Colon (tissue), 2 donors: ENCODE data around the gene PICALM.
"Not testable (repeated sequence)": the region's sequence is repeated elsewhere in the genome, so short reads cannot be mapped to it uniquely, and the experiment has no call there.

Experiments
- FAIRE-seq: peaks from 2 replicates; lab custom pipeline; 2012; peaks lifted over from hg19 to GRCh38; lab: Jason Lieb, UNC
- donor health status: control.
- donor health status: control.

Gene PICALM

DNA sequence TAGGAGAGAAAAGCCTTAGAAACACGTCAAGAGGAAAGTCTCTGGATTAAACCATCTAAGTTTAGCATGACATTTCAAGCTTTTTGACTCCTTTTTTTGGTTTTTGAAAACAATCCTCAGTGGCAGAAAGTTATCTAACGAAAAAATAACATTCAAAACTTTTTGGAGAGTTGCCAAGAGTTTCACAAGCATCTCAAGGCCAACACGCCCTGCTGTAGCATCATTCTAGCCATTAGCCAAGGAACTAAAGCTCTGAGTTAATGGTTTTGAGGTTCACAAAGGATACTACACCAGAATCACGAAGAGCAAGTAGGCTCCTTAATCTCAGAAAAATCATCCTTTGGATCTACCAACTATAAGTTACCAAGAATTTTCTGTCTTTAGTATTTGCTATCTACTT lies 94.8 kb downstream of the PICALM start:
- FAIRE-seq: no peak

DNA sequence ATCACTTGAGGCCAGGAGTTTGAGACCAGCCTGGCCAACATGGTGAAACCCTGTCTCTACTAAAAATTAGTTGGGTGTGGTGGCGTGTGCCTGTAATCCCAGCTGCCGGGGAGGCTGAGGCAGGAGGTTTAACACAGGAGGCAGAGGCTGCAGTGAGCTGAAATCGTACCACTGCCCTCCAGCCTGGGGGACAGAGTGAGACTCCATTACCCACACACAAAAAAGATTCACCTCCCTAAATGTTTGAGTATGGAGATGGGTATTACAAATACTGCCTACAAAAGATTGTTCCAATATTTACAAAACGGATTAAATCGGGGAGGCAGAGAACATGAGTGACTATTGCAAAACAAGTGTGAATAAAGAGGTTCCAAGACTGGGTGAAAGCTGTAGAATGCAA lies 98.3 kb downstream of the PICALM start:
- no peak for FAIRE-seq

DNA sequence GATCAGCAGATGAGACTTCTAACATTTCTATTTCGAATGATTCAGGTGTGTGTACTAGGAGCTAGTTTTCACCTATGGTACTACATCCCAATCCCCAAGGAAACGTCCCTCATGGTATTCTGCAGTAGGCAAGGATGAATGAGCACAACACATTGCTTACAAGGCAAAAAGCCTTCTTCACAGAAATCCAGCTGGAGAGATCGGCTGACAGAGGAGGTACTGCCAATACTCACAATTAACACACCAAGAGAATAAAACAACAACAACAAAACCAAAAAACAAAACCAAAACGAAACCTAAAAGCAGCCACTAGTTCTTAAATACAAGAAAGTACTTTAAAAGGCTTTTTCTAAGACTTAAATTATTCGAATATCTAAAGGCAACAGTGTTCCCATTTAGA lies 101.4 kb downstream of the PICALM start:
- no peak for FAIRE-seq

DNA sequence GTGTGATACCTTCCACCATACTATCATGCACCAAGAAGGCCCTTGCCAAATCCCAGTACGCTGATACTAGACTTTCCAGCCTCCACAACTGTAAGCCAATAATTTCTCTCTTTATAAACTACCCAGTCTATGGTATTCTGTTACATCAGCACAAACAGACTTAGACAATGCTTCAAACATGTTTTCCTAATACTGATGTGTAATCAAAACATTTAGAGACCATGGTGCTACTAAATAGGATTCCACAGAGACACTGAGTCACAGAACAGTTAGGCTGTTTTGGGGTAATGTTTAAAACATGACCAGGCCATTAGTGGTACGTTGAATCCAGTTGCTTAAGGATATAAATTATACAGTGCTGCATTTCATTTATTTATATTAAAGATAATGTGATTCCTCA lies 103.7 kb downstream of the PICALM start:
- FAIRE-seq: no peak

DNA sequence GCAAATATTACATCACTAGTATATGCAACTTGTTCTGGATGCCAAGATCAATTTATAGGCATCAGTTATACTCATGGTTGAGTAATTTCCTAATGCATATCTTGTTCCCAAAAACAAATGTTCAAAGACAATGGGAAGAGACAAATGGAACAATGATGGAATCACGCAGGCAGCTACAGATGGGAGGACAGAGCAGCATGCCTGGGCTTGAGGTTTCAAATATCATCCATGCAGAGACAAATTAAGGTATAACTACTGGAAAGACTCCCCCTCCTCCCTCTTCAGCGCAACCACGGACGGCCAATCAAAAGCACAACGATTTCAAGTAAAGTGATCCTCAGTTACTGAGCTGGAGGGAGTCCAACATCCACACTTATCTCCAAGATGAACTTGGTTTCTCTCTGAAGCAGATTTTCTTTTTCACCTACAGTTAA lies 106.9 kb downstream of the PICALM start:
- no peak for FAIRE-seq

DNA sequence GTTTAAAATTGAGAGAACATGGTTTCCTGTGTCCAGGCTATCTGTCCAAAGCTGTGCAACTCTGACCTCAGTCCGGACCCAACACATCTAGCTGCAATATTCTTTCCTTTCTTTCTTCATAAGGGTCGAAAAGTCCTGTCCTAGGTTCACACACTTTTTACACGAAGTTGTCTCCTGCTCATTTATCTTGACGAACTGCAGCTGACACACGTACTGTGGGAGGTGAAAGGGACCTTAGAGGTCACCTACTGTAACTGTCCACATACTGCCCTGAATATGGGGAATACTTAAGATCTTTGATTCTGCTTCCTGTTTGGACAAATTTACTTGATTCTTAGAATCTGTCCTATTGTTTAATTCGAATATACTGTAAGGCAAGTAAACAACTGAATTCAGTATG lies 107.8 kb downstream of the PICALM start:
- no peak for FAIRE-seq

DNA sequence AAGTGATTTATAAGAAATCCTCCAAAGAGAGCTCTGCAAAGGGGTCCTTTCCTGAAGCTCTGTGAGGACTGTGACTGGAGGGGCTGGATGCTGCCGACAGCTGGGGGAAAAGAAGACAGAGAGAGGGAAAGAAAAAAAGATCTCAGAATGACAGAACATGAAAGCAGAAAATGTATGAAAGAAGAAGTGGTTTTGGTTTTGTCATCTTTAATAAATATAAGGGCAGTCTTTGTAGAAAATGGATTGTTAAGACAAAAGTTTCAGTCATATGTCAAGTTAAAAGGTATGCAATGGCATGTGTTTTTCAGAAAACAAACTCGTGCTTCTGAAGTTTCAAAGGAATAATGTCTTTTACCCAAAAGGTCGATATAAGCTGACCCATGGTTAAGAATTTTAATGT lies 108.2 kb downstream of the PICALM start:
- FAIRE-seq: no peak

DNA sequence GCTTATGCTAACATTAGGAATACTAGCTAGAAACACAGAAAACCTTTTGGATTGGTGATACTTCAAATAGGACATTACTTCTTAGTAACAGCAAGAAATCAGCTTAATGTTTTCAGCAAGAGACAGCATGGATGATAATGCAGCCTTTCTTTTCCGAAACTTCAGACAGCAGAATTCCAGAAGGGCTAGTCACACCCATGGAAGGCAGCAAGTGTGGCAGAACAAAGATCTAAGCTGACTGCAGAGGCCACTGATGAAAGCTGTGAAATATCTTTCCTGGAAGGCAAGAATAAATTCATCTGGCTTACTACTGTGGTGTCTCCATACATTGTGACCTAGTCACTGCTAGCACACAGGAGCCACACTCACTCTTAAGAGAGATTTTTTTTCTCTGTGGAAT lies 113.4 kb downstream of the PICALM start:
- no peak for FAIRE-seq

DNA sequence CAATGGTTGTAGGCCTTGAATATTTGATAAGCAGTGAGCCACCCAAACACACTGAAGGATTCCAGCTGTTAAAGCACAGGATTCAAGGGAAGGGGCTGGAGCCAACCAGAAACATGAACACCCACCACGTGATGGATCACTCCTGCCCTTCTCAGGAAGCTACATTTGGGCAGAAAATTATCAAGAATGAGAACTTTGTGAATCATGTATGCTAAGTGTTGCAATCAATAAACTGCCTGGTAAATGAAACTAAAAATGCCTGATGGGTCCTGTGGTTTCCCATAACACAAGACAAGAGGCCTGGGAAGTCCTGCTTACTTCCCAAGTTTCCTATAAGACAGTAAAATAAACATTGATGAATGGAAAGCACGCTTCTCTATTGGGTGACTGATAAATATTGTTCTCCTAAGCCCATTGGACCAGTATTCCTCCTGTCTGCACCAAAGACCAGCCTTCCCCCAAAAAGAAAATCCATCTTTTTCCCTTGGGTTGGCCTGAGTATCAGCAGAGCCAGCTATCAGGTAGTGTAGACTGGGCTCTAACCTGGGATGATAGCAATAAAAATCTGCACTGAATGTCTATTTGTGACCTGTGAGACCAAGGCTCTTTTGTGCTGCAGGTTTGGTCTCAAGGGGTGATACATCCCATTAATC lies 115.3 kb downstream of the PICALM start:
- FAIRE-seq: no peak

DNA sequence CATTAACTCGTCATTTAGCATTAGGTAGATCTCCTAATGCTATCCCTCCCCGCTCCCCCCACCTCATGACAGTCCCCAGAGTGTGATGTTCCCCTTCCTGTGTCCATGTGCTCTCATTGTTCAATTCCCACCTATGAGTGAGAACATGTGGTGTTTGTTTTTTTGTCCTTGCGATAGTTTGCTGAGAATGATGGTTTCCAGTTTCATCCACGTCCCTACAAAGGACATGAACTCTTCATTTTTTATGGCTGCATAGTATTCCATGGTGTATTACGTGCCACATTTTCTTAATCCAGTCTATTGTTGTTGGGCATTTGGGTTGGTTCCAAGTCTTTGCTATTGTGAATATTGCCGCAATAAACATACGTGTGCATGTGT lies 116.8 kb downstream of the PICALM start:
- FAIRE-seq: not testable (repeated sequence)

DNA sequence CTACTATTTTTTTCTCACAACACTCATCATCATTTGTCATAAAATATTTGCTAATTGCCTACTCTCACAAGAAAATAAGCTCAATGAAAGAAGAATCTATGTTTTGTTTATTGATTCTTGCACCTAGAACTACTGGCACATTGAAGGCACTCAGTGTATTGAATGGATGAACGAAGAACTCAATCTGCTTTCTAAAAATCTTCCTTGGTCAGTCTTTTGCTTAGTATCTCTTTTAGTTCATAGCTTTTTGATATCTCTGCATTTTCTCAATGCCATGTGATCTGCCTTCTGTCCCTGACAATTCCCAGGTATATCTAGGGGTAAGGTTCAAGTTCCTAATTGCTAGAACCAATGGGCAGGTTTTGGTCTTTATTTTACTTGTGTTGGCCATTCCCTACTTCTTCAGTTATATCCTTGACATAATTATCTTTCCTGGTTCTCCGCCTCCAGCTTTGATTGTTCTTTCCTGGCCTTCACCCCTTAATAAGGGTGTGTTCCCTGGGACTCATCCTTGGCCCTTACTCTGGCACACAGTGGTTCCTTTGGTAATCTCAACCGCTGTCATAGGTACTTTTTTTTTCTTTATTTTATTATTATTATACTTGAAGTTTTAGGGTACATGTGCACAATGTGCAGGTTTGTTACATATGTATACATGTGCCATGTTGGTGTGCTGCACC lies 117.3 kb downstream of the PICALM start:
- no peak for FAIRE-seq

DNA sequence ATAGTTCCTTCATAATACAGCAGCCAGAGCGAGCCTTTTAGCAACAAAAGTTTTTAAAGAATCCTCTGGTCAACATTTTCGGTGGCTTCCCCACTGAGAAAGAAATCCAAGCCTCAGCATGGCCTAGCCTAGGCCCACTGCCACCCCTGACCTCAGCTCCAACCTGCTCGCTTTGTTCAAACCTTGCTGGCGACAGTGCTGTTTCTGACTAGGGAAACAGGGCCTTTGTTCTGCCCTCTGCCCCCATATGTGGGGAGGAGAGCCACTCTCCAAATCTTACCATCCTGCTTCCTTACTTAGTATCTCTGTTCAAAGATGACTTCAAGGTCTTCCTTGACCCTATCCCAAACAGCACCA lies 117.9 kb downstream of the PICALM start:
- no peak for FAIRE-seq

DNA sequence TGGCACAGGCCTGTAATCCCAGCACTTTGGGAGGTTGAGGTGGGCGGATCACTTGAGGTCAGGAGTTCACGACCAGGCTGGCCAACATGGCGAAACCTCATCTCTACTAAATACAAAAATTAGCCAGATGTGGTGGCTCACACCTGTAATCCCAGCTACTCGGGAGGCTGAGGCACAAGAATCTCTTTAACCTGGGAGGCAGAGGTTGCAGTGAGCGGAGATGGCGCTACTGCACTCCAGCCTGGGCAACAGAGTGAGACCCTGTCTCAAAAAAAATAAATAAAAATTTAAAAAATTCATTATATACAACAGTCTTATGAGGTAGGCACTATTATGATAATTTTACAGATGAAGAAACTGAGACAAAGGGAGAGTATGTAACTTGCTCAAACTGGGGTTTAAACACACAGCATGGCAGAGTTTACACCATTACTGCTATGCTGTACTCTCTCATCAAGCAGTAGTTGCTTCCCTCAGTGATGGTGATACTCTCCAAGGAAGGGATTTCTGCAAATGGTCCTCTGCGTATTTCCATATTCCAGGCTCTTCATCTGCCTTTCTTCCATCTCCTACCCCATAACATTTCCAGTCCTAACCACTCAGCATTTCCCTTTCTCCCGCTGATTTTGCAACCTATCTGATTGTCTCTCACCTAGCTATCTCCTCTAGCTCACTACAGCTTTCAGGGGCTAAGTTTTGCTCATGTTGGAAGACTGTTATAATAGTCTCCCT lies 118.4 kb downstream of the PICALM start:
- FAIRE-seq: no peak

DNA sequence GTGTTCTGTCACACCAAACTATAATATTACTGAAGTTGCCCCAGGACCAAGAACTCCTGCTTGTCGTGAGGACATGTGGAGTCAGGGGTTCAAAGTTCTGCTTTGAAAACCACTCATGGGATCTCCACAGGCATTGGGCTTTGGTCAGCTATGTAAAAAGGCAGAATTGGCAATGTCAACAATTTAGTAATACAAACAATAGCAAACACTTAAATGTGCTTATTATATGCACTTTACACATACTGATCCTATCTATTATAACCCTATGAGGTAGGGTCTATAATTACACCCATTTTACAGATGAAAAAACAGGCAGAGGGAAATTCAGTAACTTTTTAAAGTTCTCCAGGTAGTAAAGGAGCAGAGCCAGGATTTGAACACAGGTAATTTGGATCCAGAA lies 119.1 kb downstream of the PICALM start:
- FAIRE-seq: no peak

DNA sequence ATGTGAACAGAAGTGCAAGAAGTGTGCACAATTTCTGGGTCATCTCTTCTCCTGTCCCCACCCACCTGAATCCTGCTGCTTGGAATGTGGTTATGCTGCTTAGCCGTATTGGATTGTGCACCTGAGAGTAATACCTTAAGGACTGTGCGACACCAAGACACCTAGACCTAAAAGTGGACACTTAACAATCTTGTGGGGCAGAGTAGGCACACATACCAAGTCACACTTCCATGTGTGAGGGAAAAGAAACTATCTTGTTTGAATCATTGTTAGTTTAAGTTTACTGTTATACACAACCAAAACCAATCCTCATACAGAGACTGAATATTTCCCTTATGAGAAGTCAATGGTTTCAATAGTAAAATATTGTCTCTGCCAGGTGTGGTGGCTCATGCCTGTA lies 120.0 kb downstream of the PICALM start:
- no peak for FAIRE-seq

DNA sequence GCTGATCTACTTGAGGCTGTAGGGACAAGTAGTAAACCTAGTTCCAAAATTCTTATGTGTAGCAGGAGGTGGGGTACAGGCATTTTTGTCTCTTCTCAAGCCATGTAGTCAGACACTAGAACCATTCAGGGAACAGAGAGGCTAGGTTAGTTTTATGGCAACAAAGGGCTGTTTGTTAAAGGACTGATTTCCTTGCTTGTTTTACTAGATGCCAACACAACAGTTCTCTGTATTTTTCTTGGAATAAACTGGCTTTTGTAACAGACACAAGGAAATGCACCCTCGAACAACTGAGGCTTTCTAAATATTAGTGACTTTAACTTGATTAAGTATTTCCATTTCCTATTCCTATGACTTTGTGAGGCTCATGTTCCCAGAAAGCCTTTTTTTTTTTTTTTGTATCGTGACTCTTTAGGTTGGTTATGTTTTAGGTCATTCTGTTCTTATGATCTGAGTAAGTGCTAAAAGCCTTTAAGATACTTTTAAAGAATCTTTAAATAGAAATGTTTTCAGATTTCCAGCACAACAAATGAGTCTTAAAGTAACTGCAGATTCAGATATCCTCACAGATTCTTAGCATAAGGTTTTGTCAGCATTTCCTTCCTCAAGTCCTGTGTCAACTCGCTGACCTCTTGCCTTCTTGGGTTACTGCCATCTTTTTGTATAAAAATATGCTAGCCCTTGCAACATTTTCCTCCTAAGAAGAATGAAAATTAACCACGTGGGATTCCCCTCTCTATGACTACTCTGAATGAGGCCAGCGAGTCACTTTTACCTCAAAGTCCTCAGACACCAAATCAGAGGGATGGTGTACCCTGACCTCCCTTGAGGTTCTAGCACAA lies 121.2 kb downstream of the PICALM start:
- no peak for FAIRE-seq

DNA sequence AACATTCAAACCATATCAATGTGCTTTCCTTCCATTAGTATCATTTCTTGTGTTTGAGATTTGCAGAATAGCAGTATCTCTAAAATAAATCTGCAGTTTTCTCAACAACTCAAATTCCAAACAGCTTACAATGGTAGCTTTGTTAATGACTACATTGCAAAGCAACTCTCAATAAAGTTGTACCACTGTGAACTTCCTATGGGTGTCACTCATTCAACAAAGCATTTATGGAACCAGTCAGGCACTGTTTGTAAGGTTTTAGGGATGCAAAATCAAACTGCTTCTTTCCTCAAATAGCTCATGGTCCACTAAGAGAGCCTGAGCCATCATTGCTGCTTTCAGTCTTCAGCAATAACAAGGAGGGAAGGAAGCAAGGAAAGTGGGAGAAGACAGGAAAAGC lies 122.7 kb downstream of the PICALM start:
- FAIRE-seq: no peak

DNA sequence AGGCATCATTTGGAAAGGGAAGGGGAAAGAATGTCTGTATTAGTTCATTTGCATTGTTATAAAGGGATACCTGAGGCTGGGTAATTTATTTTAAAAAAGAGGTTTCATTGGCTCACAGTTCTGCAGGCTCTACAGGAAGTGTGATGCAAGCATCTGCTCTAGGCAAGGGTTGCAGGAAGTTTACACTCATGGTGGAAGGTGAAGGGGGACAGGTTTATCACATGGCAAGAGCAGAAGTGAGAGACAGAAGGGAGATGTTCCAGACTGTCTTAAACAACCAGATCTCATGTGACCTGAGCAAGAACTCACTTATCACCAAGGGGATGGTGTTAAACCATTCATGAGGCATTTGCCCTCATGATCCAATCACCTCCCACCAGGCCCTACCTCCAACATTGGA lies 123.1 kb downstream of the PICALM start:
- no peak for FAIRE-seq

DNA sequence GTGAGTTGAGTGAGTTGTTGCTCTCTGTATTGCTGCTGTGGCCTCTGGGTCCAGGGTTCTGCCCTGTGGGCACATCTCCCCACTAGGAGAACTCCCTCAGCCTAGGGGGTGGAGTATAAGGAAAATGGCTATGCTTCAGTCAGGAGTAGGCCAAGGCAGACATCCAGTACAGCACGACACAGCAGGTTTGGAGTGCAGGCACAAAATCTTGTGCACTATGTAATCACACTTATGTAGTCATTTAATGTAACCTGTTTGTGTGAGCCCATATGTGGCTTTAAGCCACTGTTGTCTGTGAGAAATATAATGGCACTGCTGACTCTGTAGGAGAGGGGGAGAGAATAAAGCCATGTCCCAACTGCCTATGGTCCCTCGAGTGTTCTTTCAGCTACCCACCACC lies 123.6 kb downstream of the PICALM start:
- FAIRE-seq: no peak

DNA sequence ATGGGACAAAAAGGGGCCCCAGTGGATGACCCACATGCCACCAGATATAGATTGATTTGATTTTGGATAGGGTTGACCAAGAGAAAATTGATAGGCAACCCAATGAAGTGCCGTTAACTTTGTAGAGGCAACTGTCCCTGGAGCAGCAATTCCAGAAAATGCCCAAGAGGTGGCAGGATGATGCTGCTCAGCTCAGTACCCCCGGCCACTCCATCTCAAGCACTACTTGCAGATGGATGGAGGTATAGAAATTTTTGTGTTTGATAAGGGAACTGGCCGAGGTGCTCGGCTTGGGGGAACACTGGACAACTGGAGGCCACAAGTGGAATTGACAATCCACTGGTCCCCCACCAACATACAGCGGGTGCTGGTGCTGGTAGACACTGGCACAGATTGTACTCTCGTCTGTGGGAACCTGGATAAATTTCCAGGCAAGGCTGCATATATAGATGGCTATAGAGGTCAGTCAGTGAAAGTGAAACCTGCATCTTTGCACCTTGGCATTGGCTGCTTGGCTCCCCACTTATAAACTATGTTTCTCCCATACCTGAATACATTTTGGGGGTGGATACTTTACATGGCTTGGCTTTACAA lies 127.4 kb downstream of the PICALM start:
- no peak for FAIRE-seq

DNA sequence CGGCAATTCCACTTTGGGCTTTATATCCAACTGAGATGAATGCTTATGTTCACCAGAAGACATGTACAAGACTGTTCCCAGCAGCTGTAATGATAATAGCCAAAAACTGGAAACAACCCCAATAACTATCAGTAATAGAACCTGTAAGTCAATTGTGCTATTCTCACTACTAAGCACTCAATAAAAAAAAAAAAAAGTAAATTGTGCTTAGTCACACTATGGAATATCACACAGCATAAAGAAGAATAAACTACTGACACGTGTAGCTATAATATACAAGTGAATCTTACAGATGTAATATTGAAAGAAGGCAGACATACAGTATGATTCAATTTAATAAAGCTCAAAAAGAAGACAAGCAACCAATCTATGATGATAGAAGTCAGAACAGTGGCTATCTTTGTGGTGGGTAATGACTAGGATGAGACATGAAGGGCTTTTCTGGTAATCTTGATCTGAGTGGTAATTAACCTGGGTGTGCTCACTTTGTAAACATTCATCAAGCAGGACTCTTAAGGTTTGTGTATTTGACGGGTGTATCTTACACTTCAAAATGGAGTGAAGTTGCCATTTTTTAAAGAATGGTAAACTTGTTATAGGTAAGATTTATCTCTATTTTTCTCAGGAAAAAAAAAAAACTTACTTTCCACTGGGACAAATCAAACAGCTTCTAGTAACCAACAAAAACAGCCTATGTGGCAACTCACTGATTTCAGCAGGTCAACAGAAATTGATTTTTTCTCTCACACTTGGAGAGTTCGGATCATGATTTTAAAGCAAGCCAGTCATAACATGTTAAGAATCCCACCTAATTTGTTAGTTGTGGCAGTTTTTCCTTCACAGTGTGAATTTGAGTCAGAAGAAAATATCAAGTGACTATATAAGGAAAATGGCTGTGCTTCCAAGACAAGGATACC lies 129.5 kb downstream of the PICALM start:
- no peak for FAIRE-seq
